NCI-H1436 treated with DMSO at 0.1 percent for 48 hours (cell line): ENCODE data around the gene MELTF.

ENCODE experiments used
- DNase-seq: peaks from one replicate; lab custom pipeline; 2025; lab: John Stamatoyannopoulos, UW

Gene MELTF

DNA sequence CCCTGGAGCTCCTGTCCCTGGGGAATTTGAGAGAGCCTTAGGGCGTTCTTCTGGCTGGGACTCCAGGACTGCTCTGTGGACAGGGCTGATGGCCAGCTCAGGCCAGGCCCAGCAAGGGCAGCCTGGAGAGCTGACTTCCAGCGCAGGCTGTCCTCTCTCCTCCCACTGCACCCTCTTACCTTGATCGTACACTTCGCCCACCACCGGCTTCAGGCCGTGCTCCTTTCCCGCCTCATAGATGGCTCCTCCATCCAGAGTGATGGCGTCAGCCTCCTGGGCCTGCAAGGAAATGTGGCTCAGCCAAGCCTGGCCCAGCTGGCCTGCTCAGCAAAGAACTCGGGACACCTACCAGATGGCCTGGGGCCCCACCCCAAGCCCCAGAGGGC, 3.1 kb downstream of the MELTF start:
- DNase-seq: no peak

DNA sequence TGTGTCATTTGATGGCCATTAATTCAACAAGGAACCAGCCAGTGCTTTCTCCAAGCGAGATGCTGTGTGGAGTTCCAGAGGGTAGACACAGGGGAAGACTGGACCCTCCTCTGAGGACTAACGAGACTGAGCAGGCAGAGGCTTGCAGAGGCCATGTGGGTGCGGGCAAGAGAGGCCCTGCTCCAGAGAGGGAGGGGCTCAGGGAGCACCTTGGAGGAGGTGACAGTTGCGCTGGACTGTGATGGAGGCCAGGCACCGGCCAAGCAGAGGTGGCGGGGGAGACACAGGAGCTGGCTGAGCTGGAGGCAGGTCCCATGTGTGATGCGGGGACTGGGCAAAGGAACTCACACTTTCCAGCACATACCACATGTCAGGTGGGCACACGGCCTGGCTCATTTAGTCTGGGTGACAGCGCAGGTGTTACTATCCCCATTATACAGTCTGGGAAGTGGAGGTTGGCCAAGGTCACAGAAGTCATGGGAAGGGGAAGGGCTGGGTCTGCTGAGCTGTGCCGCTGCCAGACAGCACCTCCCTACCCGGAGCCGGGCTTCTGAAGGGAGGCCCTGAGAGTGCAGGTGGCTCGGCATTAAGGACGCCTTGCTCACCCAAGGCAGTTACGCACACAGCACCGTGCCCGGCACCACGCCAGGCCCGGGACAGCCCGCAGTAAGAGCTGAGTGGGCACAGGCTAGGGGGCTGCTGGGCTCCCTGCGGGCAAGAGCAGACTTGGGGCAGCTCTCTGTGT, 3.7 kb downstream of the MELTF start:
- DNase-seq: no peak

DNA sequence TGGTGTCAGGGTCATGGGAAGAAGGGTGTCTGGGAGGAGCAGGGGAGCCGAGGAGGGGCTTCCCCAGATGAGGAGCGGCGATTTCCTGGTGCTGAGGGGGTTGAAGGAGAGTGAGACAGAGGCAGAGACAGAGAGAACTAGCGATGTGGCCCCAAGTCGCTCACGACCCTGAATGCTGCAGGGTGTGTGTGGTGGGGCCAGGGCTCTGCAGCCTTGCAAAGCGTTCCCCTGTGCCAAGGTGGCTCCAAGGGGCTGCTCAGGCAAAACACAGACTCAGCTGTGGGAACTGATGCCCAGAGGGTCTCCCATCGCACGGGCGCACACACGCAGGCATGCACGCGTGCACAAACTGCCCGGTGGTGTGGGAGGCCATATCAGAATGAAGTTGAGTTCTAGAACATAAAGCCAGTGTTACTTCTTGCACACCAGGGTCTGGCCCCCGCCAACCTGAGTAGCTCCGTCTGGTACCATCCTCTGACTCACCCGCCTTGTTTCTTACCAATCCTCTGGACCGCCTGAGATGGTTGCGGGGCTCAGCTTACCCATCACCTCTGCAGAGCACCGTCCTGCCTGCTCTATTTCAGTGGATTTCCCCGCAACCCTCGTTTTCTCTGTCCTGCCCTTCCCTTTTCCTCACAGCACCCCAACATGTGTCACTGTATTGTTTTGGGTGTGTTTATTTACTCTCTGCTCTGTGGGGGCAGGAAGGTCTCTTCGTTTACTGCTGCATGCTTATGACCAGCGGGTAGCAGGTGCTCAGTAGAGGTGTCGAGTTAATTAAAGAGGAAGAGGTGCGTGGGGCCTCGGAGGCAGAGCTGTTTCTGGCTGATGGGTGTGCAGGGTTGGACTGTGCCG, 4.5 kb downstream of the MELTF start:
- no peak for DNase-seq

DNA sequence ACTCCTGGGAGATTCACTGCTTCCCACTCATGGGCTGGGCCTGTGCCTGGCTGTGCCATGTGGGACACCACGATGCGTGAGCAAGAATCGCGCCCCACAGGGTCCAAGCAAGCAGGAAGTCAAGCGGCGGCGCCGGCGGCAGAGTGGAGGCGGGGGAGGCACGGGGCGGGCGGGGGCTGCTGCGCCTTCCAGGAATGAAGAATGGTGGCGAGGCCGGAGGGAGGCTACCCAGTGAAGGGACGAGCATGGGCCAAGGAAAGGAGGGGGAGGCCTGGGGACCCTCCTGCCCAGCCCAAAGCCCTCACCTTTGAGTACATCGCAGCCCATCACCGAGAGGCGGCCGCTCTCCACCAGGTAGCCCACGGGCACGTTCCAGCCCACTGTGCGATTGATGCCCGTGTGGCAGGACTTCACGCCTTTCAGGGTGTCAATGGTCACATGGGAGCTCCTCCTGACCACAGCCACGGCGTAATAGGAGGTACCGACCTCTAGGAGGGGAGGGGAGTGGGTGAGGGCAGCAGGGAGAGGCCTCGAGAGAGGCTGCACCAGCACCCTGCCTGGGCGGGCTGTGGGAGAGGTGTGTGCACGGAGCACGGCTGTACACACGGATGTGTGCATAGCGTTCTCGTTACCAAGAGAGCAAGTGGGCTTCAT, 5.5 kb downstream of the MELTF start:
- no peak for DNase-seq

DNA sequence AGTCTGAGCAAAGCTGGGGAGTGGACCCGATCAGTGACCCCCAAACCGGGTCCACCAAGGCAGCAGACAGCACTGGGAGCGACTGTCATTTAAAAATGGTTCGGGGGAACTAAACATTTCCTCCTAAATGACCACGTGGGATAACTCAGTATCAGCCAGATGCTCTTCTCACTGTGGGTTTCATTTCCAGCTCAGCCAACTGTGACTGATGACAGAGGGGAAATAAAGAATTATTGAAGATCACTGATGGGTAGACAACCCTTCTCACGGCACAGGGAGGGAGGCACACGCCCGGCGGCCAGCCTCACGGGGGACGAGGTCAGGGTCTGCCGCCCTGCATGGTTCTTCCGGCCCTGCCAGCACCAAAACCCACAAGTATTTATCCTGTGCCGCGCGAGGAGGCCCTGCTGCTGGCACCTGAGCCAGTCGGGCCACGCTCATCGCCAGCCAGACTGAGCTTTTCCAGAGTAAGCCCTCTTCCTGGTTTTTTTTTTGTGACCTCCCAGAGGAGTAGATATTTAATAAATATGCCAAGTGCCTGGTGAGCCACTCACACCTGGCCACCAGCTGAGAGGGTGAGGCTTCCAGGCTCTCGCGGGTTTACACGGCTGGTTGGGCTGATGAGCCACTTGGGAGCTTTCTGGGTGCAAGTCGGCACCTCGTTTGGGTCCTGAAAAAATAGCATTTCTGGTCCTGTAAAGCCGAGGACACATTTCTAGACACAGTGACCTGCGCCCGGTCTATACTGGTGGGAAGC, 6.2 kb downstream of the MELTF start:
- DNase-seq: no peak

DNA sequence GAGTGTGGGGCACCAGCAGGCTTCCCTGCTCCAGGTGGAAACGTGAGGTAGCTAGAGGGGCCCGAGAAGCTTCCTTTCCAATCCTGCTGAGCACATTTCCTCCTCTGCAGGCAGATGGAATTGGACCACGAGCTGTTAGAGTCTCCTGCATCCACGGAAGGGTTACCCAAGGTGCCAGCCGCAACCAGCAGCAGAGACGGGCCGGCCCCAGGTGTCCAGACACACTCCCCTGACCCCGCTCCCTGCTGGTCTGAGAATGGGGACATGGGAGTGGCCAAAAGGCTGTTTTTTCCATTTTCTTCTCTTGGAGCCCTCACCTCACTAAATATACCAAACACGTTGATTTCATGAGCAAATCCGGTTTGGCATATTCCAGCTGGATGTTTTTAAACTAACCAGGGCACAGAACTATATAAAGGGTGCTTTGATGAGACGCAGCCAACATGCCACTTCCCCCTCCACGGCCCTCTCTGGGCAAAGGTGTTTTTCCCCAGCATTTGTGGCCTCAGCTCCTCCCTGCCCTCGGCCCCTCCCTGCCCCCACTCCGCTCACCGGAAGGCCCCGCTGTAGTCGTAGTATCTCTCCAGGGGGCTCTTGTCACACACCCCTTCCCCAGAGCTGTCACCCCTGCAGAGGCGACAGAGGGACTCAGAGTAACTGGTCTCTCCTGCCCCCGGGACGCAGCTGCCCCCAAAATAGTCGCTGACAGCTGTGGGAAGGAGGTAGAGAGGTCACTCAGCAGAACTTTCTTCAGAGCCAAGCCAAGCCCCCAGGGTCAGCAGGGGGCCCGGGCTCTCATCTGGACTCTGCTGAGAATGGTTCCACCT, 7.0 kb downstream of the MELTF start:
- DNase-seq: no peak

DNA sequence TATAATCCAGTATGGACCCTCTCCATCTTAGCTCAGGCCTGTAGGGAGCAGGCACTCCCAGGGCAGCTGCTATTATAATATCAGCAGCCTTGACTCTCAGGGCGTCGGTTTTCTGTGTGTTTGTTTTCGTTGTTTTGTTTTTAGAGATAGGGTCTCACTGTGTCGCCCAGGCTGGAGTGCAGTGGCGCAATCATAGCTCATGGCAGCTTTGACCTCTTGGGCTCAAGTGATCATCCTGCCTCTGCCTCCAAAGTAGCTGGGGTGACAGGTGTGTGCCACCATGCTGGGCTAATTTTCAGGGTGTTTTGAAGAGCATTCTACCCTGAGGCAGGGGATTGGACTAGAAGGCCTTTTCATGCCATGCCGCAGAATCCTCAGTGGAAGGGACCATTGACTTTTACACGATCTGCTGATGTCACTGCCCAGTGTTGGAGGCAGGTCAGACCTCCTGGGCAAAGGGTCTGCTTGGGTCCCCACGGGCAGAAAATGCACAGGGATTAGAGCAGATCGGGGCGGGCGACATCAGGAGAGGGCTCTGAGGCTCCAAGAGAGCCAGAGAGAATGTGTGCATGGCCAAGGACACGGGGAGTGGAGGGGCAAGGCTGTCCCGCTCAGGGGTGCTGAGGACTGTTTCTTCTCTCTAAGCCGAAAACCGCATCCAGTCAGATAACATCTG, 7.8 kb downstream of the MELTF start:
- no peak for DNase-seq

DNA sequence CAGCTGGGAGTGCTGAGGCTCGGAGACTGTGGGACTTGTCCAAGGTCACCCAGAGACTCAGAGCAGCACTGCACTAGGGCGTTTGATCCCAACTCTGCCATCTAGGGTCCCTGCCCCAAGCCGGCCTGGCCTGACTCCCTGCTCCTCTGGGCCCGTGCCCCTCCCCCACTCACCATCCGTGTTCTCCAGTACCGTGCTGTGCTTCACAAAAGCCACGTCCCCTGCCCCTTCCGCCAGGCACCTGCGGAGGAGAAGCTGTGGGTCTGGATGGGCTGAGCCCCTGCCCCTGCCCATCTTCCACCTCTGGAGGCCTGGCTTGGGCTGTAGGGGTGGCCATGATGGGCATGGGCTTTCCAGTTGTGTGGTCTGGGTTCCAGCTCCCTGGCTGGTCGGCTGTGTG, 8.4 kb downstream of the MELTF start:
- DNase-seq: no peak

DNA sequence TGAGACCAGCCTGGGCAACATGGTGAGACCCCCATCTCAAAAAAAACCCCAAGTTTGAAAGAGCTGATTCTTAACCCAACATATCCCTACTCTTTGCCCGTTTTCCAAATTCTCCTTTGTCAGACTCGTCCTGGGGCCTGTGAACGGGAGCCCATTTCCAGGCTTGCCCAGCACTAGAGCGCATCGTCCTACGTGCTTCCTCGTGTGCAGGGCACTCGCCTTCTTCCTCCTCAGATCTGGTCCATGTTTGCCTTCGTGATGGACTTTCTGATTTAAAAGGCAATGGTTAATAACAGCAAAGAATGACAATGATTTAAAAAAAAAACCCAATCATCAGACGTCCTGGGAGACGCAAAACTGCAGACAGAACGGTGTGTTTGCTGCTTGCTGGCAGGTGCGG, 10.1 kb downstream of the MELTF start:
- DNase-seq: no peak

DNA sequence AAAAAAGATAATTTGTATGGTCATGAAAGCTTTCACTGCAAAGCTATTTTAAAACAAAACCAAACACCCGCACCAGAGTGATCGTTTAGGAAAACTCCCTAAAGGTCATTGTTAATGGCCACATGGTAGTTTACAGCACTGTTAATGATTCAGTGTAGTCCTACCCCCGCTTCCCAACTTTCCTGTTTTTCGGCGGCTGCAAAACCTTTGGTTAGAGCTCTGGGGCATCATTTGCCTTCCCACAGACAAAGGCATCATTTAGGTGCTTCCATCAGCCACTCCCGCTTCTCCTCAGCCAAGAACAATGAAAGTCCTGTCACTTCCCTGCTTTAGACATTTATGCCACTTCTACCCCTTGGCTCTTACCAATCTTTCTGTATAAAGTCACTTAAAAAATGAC, 10.6 kb downstream of the MELTF start:
- no peak for DNase-seq

DNA sequence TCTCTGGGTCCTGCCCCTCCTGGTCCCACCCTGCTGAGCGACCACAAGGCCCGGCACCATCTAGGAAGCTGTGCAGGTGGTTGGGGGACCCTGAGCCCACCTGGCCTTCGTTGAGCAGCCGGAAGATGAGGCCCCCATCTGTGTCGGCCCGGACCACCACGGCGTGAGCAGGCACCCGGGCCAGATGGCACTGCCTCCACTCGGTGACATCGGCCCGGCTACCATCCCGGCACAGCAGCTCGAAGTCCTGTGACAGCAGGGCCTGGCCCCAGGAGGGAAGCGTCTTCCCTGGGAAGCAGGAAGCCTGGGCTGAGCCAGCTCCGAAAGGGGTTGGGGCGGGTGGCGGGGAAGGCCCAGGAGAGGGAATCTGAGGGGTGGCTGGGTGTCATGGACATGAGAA, 12.6 kb downstream of the MELTF start:
- no peak for DNase-seq

DNA sequence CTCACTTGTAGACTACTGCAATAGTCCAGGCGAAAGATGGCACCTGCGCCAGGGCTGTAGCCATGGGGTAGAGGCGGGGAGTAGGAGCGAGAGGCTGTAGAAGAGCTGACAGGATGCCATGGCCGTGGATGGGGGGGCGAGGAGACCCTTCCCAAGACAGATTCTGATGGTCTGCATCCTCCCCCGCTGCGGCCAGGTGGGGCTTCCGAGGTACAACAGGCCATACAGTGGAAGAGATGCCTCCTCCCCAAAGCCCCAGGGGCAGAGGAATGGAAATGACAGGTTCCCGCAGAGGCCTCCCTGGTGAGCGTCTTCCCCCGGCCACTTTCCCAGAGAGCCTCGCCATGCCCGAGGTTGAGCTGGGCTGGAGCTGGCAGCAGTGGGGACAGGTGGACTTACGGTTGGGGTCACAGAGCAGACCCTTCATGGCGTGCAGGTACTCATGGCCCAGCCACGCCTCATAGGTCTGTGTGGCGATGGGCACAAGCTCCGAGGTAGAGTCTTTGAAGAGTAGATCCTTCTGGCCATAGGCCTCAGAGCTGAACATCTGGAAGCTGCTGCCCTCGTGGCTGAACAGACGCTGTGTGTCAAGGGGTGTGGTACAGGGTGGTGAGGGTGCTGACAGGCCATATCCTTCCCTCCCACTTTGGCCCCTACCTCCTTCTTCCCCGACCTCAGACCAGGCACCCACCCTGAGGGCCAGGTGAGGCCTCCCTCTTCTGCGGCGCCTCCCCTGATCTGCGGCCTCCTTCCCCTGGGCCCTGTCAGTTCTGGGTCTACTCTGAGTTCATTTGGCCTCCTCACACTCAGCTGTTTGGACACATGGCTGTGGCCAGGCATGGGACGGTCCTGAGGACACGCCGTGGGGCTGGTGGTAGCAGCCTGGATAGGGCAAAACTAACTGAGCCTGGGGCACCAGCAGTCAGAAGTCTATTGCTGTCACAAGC, 13.6 kb downstream of the MELTF start:
- no peak for DNase-seq

DNA sequence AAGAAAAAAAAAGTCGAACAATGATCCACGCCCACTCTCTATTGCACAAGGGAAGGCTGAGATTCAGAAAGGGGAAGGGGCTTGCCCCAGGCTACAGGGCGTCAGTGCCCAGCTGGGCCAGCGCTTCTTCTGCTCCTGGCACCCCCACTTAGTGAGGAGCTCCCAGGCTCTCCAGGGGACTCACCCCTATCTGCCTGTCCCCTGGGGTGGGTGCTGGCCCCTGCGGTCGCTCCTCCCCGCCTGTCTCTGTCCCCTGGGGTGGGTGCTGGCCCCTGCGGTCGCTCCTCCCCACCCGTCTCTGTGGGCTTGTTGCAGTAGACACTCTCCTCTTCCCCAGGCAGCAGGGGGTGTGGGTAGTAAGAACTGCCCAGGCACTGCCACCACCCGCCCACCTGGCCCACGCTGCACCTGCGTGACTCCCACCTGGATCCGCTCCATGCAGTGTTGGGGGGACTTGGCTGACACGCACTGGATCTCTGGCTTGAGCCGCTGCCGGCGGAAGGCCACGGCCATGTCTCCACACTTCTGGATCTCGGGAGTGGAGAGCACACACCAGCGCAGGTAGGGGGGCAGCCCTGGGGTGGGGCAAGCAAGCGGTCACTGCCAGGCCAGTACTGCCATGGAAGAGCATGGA, 14.6 kb downstream of the MELTF start:
- no peak for DNase-seq

DNA sequence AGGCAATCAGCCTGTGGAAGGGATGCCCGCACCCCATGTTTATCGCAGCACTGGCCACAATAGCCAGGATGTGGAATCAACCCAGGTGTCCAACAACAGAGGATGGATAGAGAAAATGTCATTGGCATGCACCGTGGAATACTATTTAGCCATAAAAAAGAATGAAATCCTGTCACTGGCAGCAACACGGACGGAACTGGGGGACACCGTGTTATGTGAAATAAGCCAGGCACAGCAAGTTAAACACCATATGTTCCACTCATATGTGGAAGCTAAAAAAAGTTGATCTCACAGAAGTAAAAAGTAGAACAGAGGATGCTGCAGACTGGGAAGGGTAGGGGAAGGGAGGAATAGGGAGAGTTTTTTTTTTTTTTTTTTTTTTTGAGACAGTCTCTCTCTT, 15.6 kb downstream of the MELTF start:
- no peak for DNase-seq

DNA sequence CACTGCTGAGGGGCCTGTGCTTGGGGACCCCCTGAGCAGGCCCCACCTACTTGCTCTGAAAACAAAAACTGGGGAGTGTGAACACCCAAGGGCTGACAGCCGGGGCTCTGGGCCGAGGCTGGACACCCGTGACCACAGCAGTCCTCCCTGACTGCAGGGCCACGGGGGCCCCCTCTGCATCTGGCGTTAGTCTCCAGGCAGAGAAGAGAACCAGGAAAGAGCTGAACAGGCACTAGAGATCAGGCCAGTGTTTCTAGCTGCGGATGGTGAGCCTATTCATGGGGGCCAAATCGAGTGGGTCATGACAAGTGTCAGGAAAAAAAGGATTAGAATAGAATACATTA, 17.1 kb downstream of the MELTF start:
- DNase-seq: no peak

DNA sequence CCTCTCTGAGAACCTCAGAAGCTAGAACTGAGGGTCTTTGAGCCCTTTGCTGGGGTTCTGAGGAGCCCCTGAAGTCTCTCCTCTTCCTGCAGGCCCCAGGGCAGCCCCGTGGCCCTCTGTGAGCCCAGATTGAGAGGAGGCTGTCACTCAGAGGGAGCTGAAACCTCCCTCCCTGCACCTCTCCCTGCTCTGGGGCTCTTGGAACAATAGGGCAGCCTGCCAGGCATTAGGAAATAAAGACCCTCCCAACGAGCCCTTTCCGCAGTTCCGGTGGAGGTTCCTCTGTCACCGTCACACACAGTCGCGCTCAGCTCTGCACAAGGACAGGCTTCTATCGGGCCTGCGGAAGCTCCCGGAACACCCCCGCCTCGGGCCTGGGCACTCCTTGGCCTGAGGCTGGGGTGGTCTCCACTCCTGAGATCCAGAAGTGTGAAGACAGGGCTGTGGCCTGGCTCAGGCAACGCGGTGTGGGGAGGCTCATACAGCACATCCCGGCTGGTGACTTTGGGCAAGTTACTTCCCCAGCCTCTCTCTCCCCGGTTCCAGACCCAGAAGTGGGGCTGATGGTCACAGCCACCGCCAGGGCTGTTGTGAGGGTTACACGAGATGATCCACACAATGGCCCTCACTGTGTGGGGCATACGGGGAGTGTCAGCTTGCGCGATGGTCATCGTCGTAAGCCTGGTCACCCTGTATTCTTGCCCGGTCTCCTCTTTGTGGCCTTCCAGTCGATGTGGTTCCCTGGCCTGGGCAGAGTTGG, 17.7 kb downstream of the MELTF start:
- DNase-seq: no peak

DNA sequence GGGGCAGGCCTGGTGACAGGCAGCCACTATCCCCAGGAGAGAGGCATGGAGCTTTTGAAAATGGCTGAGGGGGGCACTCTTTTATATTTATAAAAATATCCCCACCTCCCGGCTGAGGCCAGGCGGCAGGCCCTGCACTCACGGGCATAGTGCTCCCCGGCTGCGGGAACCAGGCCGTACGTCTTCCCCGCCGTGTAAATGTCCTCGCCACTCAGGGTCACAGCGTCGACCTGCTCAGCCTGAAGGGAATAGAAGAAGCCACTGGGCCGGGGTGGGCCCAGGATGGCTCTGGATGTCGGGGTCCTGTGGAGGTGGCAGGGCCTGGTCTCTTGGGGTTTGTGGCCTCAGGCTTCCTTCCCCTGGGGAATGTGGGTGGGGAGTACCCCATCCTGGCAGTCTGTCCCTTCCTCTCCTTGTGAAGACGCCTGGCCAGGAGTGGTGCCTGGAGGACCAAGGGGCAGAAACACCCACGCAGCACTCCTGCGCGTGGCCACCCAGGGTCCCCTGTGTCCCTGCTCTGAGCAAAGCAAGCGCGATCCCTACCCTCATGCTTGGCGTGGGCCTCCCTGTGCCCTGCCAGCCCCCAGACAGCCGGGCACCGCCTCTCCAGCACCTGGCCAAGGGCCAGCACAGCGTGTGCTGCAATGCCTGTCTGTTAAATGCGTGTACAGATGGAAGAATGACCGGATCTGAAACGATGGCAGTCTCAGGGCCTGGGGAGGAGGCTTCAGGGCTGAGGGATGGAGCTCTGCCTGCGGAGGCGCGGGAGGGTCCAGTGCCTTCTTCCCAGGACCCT, 18.9 kb downstream of the MELTF start:
- DNase-seq: no peak

DNA sequence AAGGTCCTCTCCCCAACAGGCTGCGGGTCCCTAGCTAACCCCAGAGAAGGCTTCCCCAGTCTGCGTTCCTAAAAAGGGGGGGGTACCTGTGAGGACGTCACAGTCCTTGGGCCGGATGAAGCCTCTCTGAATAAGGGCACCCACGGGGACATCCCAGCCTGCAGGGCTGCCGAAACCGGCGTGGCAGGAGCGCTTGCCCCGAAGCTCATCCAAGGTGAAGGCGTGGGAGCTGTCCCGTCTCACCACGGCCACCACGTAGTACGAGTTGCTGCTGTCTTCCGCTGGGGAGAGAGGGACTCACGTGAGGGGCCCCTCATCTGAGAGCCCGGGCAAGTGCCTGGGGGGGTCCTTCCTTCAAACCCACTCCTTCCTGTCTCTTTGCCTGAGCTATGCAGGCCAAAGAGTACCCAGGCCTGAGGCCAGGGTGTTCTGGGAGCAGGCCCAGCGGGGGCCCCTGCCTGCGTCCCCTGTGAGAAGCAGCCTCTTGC, 20.0 kb downstream of the MELTF start:
- DNase-seq: no peak
